ENCODE data around the gene CGB5. TPM values are rescaled to one million over a fixed set of nuclear protein-coding genes. Genes with fewer than 3 reads are reported as not detected.
"Not testable (repeated sequence)": the region's sequence is repeated elsewhere in the genome, so short reads cannot be mapped to it uniquely, and the experiment has no call there.

The CGB5 gene
- total RNA-seq, 1 experiment from 2014 or later: not detected

GRCh38 chr19:49071860-49072547 is 28.4 kb downstream of the CGB5 start:
- DNase-seq (ENCODE audit: low read depth, low spot score): no peak
- in situ Hi-C loops (cut with HindIII; ENCODE audit: low pct_unique_long_range_greater_than_20kb, low sequenced_read_pairs): no loop called here

- peak; percentile 61 for DNase-seq (ENCODE audit: low read depth, low spot score)
- in situ Hi-C loops (cut with HindIII; ENCODE audit: low pct_unique_long_range_greater_than_20kb, low sequenced_read_pairs): no loop called here
These were observed 30.1 kb downstream of the CGB5 start for GRCh38 chr19:49073514-49074378.

- peak; percentile 66 for DNase-seq (ENCODE audit: low read depth, low spot score)
- in situ Hi-C loops (cut with HindIII; ENCODE audit: low pct_unique_long_range_greater_than_20kb, low sequenced_read_pairs): not testable (repeated sequence)
These were observed 31.2 kb downstream of the CGB5 start for GRCh38 chr19:49074869-49075268.

GRCh38 chr19:49080392-49080791 is 36.7 kb downstream of the CGB5 start:
- in situ Hi-C loops (cut with HindIII; ENCODE audit: low pct_unique_long_range_greater_than_20kb, low sequenced_read_pairs): no loop called here
- no peak for DNase-seq (ENCODE audit: low read depth, low spot score)

- in situ Hi-C loops (cut with HindIII; ENCODE audit: low pct_unique_long_range_greater_than_20kb, low sequenced_read_pairs): no loop called here
- no peak for DNase-seq (ENCODE audit: low read depth, low spot score)
These were observed 37.6 kb downstream of the CGB5 start for GRCh38 chr19:49081273-49081672.

GRCh38 chr19:49084206-49085019 is 40.8 kb downstream of the CGB5 start:
- DNase-seq (ENCODE audit: low read depth, low spot score): no peak
- in situ Hi-C loops (cut with HindIII; ENCODE audit: low pct_unique_long_range_greater_than_20kb, low sequenced_read_pairs): no loop called here

- peak; percentile 98 for DNase-seq (ENCODE audit: low read depth, low spot score)
- in situ Hi-C loops (cut with HindIII; ENCODE audit: low pct_unique_long_range_greater_than_20kb, low sequenced_read_pairs): no loop called here
These were observed 41.6 kb downstream of the CGB5 start, which contains the start of gene SNRNP70 for GRCh38 chr19:49085020-49085867. Gene SNRNP70, plus strand, starts transcription at chr19:49085451. Its CDS starts 964 bp downstream, at chr19:49086415.

GRCh38 chr19:49085868-49086232 is 42.2 kb downstream of the CGB5 start:
- DNase-seq (ENCODE audit: low read depth, low spot score): no peak
- in situ Hi-C loops (cut with HindIII; ENCODE audit: low pct_unique_long_range_greater_than_20kb, low sequenced_read_pairs): no loop called here

- DNase-seq (ENCODE audit: low read depth, low spot score): no peak
- in situ Hi-C loops (cut with HindIII; ENCODE audit: low pct_unique_long_range_greater_than_20kb, low sequenced_read_pairs): no loop called here
These were observed 42.6 kb downstream of the CGB5 start for GRCh38 chr19:49086296-49086695.

- in situ Hi-C loops (cut with HindIII; ENCODE audit: low pct_unique_long_range_greater_than_20kb, low sequenced_read_pairs): no loop called here
These were observed 47.9 kb downstream of the CGB5 start for GRCh38 chr19:49091391-49092038.

GRCh38 chr19:49092686-49093085 is 49.0 kb downstream of the CGB5 start:
- DNase-seq (ENCODE audit: low read depth, low spot score): no peak
- in situ Hi-C loops (cut with HindIII; ENCODE audit: low pct_unique_long_range_greater_than_20kb, low sequenced_read_pairs): no loop called here

More at GRCh38 chr19:49091391-49092038, 47.9 kb downstream of the CGB5 start:
- DNase-seq (ENCODE audit: low read depth, low spot score): no peak

Small RNAs within 50 kb of the gene (small RNA-seq; reads per million reads assigned to genes)
- gene MIR6798 (0 to 0.05 reads per million in 2 experiments), gene RN7SL708P (0 reads per million in 2 experiments)

Other genes with a start within 250 kb of the CGB5 start
- gene BCAT2, start 232.8 kb upstream of the CGB5 start, total RNA-seq (2014; rRNA removed; shearing (Covaris generic)): 12.5 and 14.4 TPM in 2 replicates
- gene HSD17B14, start 207.4 kb upstream of the CGB5 start, total RNA-seq (2014; rRNA removed; shearing (Covaris generic)): 53.9 and 58.9 TPM in 2 replicates
- 3.0 and 3.1 TPM in 2 replicates for gene PLEKHA4, start 175.2 kb upstream of the CGB5 start, total RNA-seq (2014; rRNA removed; shearing (Covaris generic))
- 26.3 and 30.2 TPM in 2 replicates for gene PPP1R15A, start 171.4 kb upstream of the CGB5 start, total RNA-seq (2014; rRNA removed; shearing (Covaris generic))
- not detected in 2 replicates for gene TULP2, start 145.1 kb upstream of the CGB5 start, total RNA-seq (2014; rRNA removed; shearing (Covaris generic))
- gene NUCB1, start 143.5 kb upstream of the CGB5 start, total RNA-seq (2014; rRNA removed; shearing (Covaris generic)): 164 and 168 TPM in 2 replicates
- 0.24 and 0.45 TPM in 2 replicates for gene DHDH, start 110.1 kb upstream of the CGB5 start, total RNA-seq (2014; rRNA removed; shearing (Covaris generic))
- gene BAX, start 89.0 kb upstream of the CGB5 start, total RNA-seq (2014; rRNA removed; shearing (Covaris generic)): 90.3 and 108 TPM in 2 replicates
- 1,840 and 1,902 TPM in 2 replicates for gene FTL, start 78.5 kb upstream of the CGB5 start, total RNA-seq (2014; rRNA removed; shearing (Covaris generic))
- 29.3 and 33.1 TPM in 2 replicates for gene GYS1, start 50.5 kb upstream of the CGB5 start, total RNA-seq (2014; rRNA removed; shearing (Covaris generic))
- gene RUVBL2, start 50.0 kb upstream of the CGB5 start, total RNA-seq (2014; rRNA removed; shearing (Covaris generic)): 199 and 203 TPM in 2 replicates
- gene LHB, start 26.8 kb upstream of the CGB5 start, total RNA-seq (2014; rRNA removed; shearing (Covaris generic)): not detected in 2 replicates
- gene CGB3, start 19.5 kb upstream of the CGB5 start, total RNA-seq (2014; rRNA removed; shearing (Covaris generic)): not detected in 2 replicates
- gene CGB2, start 12.0 kb upstream of the CGB5 start, total RNA-seq (2014; rRNA removed; shearing (Covaris generic)): not detected in 2 replicates
- gene CGB1, start 7.0 kb upstream of the CGB5 start, total RNA-seq (2014; rRNA removed; shearing (Covaris generic)): not detected in 2 replicates
- gene CGB8, start 5.3 kb downstream of the CGB5 start, total RNA-seq (2014; rRNA removed; shearing (Covaris generic)): not detected in 2 replicates
- not detected in 2 replicates for gene CGB7, start 13.9 kb downstream of the CGB5 start, total RNA-seq (2014; rRNA removed; shearing (Covaris generic))
- gene NTF4, start 21.0 kb downstream of the CGB5 start, total RNA-seq (2014; rRNA removed; shearing (Covaris generic)): not detected in 2 replicates
- 0.03 TPM in 2 replicates for gene KCNA7, start 28.9 kb downstream of the CGB5 start, total RNA-seq (2014; rRNA removed; shearing (Covaris generic))
- gene SNRNP70, start 41.6 kb downstream of the CGB5 start, total RNA-seq (2014; rRNA removed; shearing (Covaris generic)): 141 and 179 TPM in 2 replicates
- gene LIN7B, start 70.5 kb downstream of the CGB5 start, total RNA-seq (2014; rRNA removed; shearing (Covaris generic)): 5.6 and 6.4 TPM in 2 replicates
- 1.1 and 1.8 TPM in 2 replicates for gene C19orf73, start 75.3 kb downstream of the CGB5 start, total RNA-seq (2014; rRNA removed; shearing (Covaris generic))
- gene PPFIA3, start 75.7 kb downstream of the CGB5 start, total RNA-seq (2014; rRNA removed; shearing (Covaris generic)): 8.8 and 9.9 TPM in 2 replicates
- gene HRC, start 111.5 kb downstream of the CGB5 start, total RNA-seq (2014; rRNA removed; shearing (Covaris generic)): not detected in 2 replicates
- 3.4 and 3.5 TPM in 2 replicates for gene TRPM4, start 113.9 kb downstream of the CGB5 start, total RNA-seq (2014; rRNA removed; shearing (Covaris generic))

All from SK-MEL-5 (cell line).